HEK293 (cell line): ENCODE results near the gene FOXN3.

Source experiments
- CTCF ChIP-seq: fragments of 450-650 bp; formaldehyde crosslinking; IDR thresholded peaks from 2 replicates; pipeline ENCODE4 v1.5.1; 2016; ENCODE audit warnings: missing biosample characterization, missing genetic modification characterization
- KLF16 ChIP-seq: fragments of 450-650 bp; formaldehyde crosslinking; IDR thresholded peaks from 2 replicates; pipeline ENCODE4 v1.5.1; 2017; ENCODE audit warnings: missing biosample characterization, missing genetic modification characterization
- ZFP37 ChIP-seq: fragments of 450-650 bp; formaldehyde crosslinking; IDR thresholded peaks from 2 replicates; pipeline ENCODE4 v1.5.1; 2016; ENCODE audit warnings: missing biosample characterization, missing genetic modification characterization
- ZNF549 ChIP-seq: fragments of 450-650 bp; IDR thresholded peaks from 2 replicates; pipeline ENCODE4 v1.5.1; 2018; ENCODE audit warnings: missing biosample characterization, missing genetic modification characterization, mild to moderate bottlenecking, inconsistent platforms, moderate library complexity
- ZNF571 ChIP-seq: fragments of 450-650 bp; formaldehyde crosslinking; IDR thresholded peaks from 2 replicates; pipeline ENCODE4 v1.5.0; 2017; ENCODE audit warnings: missing biosample characterization, missing genetic modification characterization

GRCh38 chr14:89241257-89241656 lies 175.8 kb downstream of the FOXN3 start:
- TF ChIP-seq CTCF (tag by site-specific recombination), result no peak
- TF ChIP-seq ZNF549 (tag by site-specific recombination), result no peak
- TF ChIP-seq KLF16, result no peak
- no peak for TF ChIP-seq ZNF571 (tag by site-specific recombination)
- no peak for TF ChIP-seq ZFP37 (tag by site-specific recombination)
